ENCODE data around the gene ARNT2. TPM values are rescaled to one million over a fixed set of nuclear protein-coding genes. Genes with fewer than 3 reads are reported as not detected.
"Not testable (repeated sequence)": the region's sequence is repeated elsewhere in the genome, so short reads cannot be mapped to it uniquely, and the experiment has no call there.

ARNT2 gene
- polyA plus RNA-seq, 5 donors: 28.8 to 43.6 (median 33.8) TPM

GRCh38 chr15:80489030-80489594, 84.9 kb downstream of the ARNT2 start:
- peak; percentile 24 to 36 for DNase-seq

- DNase-seq: no peak
These were observed 86.3 kb downstream of the ARNT2 start for GRCh38 chr15:80490431-80490990.

- DNase-seq: no peak
These were observed 87.1 kb downstream of the ARNT2 start for GRCh38 chr15:80491163-80491847.

GRCh38 chr15:80492409-80492808, 88.2 kb downstream of the ARNT2 start:
- DNase-seq: no peak

- DNase-seq: peak in 1 of 2 donors; percentile 23
These were observed 88.7 kb downstream of the ARNT2 start for GRCh38 chr15:80492874-80493273.

GRCh38 chr15:80494351-80494751, 90.2 kb downstream of the ARNT2 start:
- DNase-seq: peak; percentile 22 to 23

- DNase-seq: no peak
These were observed 90.6 kb downstream of the ARNT2 start for GRCh38 chr15:80494756-80495155.

GRCh38 chr15:80495401-80495942, 91.3 kb downstream of the ARNT2 start:
- no peak for DNase-seq

GRCh38 chr15:80496096-80496495, 91.9 kb downstream of the ARNT2 start:
- DNase-seq: no peak

- DNase-seq: no peak
These were observed 93.0 kb downstream of the ARNT2 start for GRCh38 chr15:80497221-80497620.

- DNase-seq: no peak
These were observed 94.5 kb downstream of the ARNT2 start for GRCh38 chr15:80498652-80499051.

- DNase-seq: no peak
These were observed 95.8 kb downstream of the ARNT2 start for GRCh38 chr15:80500021-80500420.

- no peak for DNase-seq
These were observed 97.3 kb downstream of the ARNT2 start for GRCh38 chr15:80501476-80501875.

GRCh38 chr15:80502782-80503181, 98.6 kb downstream of the ARNT2 start:
- DNase-seq: no peak

- DNase-seq: no peak
These were observed 99.3 kb downstream of the ARNT2 start for GRCh38 chr15:80503319-80503952.

GRCh38 chr15:80504931-80505330, 100.7 kb downstream of the ARNT2 start:
- DNase-seq: no peak

- no peak for DNase-seq
These were observed 102.2 kb downstream of the ARNT2 start for GRCh38 chr15:80506286-80506893.

GRCh38 chr15:80507131-80507530, 102.9 kb downstream of the ARNT2 start:
- no peak for DNase-seq

- DNase-seq: peak; percentile 81 to 83
These were observed 103.6 kb downstream of the ARNT2 start for GRCh38 chr15:80507638-80508316.

GRCh38 chr15:80508783-80509182, 104.6 kb downstream of the ARNT2 start:
- DNase-seq: no peak

- DNase-seq: no peak
These were observed 105.6 kb downstream of the ARNT2 start for GRCh38 chr15:80509800-80510199.

- not testable (repeated sequence) for DNase-seq
These were observed 106.8 kb downstream of the ARNT2 start for GRCh38 chr15:80510985-80511384.

Data from right lung (tissue), 5 donors.